GM12878 (cell line): ENCODE data around the gene TMEM217. TPM values are rescaled to one million over a fixed set of nuclear protein-coding genes. Genes with fewer than 3 reads are reported as not detected.

Source experiments
- BRCA1 ChIP-seq: IDR thresholded peaks from 2 replicates; pipeline ENCODE4 v1.6.1; 2011; ENCODE audit warnings: low read depth, low read length, improper control_type of control experiment
- CEBPZ ChIP-seq: fragments of 150-350 bp; IDR thresholded peaks from 2 replicates; pipeline ENCODE4 v1.6.1; 2016; ENCODE audit warnings: low read depth, low read length
- CHD2 ChIP-seq: IDR thresholded peaks from 2 replicates; pipeline ENCODE4 v1.6.1; 2011; ENCODE audit warnings: low read depth, low read length, improper control_type of control experiment, borderline replicate concordance
- E2F4 ChIP-seq: IDR thresholded peaks from 2 replicates; pipeline ENCODE4 v1.6.1; 2012; ENCODE audit warnings: low read depth, low read length, improper control_type of control experiment
- EED ChIP-seq: sonication (generic); IDR thresholded peaks from 2 replicates; pipeline ENCODE4 v1.6.1; 2016; ENCODE audit warnings: antibody characterized with exemption, low read depth
- IKZF1 ChIP-seq: fragments of 450-650 bp; conservative IDR thresholded peaks from 2 replicates; pipeline ENCODE4 v1.6.1; 2017; ENCODE audit warnings: antibody characterized with exemption, mild to moderate bottlenecking
- IRF5 ChIP-seq: fragments of 450-650 bp; IDR thresholded peaks from 2 replicates; pipeline ENCODE4 v1.6.1; 2017; ENCODE audit warnings: borderline replicate concordance
- MEF2A ChIP-seq: IDR thresholded peaks from 2 replicates; pipeline ENCODE4 v1.6.1; 2011; ENCODE audit warnings: low read depth, mild to moderate bottlenecking, low read length, moderate library complexity; ENCODE audit not compliant: insufficient read depth
- MLLT1 ChIP-seq: fragments of 450-650 bp; IDR thresholded peaks from 2 replicates; pipeline ENCODE4 v1.6.1; 2016; ENCODE audit warnings: mild to moderate bottlenecking
- MYB ChIP-seq: fragments of 150-350 bp; IDR thresholded peaks from 2 replicates; pipeline ENCODE4 v1.6.1; 2014; ENCODE audit warnings: mild to moderate bottlenecking, low read depth, low read length, borderline replicate concordance
- RB1 ChIP-seq: fragments of 450-650 bp; formaldehyde crosslinking; IDR thresholded peaks from 2 replicates; pipeline ENCODE4 v1.6.1; 2017; ENCODE audit warnings: mild to moderate bottlenecking, borderline replicate concordance
- RUNX3 ChIP-seq: IDR thresholded peaks from 2 replicates; pipeline ENCODE4 v1.6.1; 2012; ENCODE audit warnings: low read length, inconsistent platforms
- SPI1 ChIP-seq: IDR thresholded peaks from 2 replicates; pipeline ENCODE4 v1.6.1; 2011; ENCODE audit warnings: low read depth, mild to moderate bottlenecking, low read length, moderate library complexity, borderline replicate concordance; ENCODE audit not compliant: insufficient read depth
- SUZ12 ChIP-seq: fragments of 200-600 bp; sonication (generic); IDR thresholded peaks from one replicate; pipeline ENCODE4 v1.6.1; 2018; ENCODE audit warnings: antibody characterized with exemption, mild to moderate bottlenecking; ENCODE audit not compliant: unreplicated experiment
- TCF3 ChIP-seq: IDR thresholded peaks from 2 replicates; pipeline ENCODE4 v1.6.1; 2012; ENCODE audit warnings: low read depth, mild to moderate bottlenecking, low read length, borderline replicate concordance; ENCODE audit not compliant: insufficient read depth
- USF1 ChIP-seq: IDR thresholded peaks from 2 replicates; pipeline ENCODE4 v1.6.1; 2011; ENCODE audit warnings: borderline replicate concordance, low read depth, mild to moderate bottlenecking, moderate library complexity, mixed read lengths, low read length; ENCODE audit not compliant: insufficient read depth; ENCODE audit errors: extremely low read length
- YY1 ChIP-seq: IDR thresholded peaks from 2 replicates; pipeline ENCODE4 v1.6.1; 2011; ENCODE audit warnings: low read depth, mild to moderate bottlenecking, low read length
- ZBTB33 ChIP-seq: fragments of 450-650 bp; IDR thresholded peaks from 2 replicates; pipeline ENCODE4 v1.6.1; 2017; ENCODE audit warnings: mild to moderate bottlenecking
- polyA plus RNA-seq, 11 experiments: library from polyadenylated mRNA; depleted of rRNA in 4 of 11; unstranded in 6 of 11; stranded (reverse) in 5 of 11; fragments of >200 nt; fragmentation: Nextera tagmentation in 4 of 11; fragmentation: Illumina TruSeq in 1 of 11; extraction: Ambion mirVana in 4 of 11; extraction: Trizol in 1 of 11; gene quantifications; 1 replicate in 1 of 11; 2 replicates in 10 of 11; pipeline versions ENCODE4 v1.2.1 to v1.2.3, GENCODE V29; 2011 to 2016; ENCODE audit warnings: inconsistent platforms in 2 of 11, missing spikeins in 2 of 11, low read depth in 1 of 11
- total RNA-seq, 4 experiments: library from RNA; depleted of rRNA in 3 of 4; stranded (reverse); fragments of >200 nt in 3 of 4; fragmentation: Illumina TruSeq in 1 of 4; extraction: Trizol in 1 of 4; gene quantifications; 2 replicates each; pipeline versions ENCODE4 v1.2.1 to v1.2.3, GENCODE V29; 2013 to 2021

Gene TMEM217
- total and polyA plus RNA-seq, 10 of the 15 experiments (the other 5 are each of a cell fraction or from before 2014, with no cell fraction given): 1.3 to 4.5 (median 2.3) TPM

GRCh38 chr6:37171970-37172812 lies 85.8 kb downstream of the TMEM217 start (continued):
- TF ChIP-seq BRCA1: no peak
- no peak for TF ChIP-seq CEBPZ
- TF ChIP-seq RUNX3: peak; percentile 86
- TF ChIP-seq IKZF1: no peak; the same call in 1 of the 2 replicates
- no peak for TF ChIP-seq CHD2
- no peak; the same call in 1 of the 2 replicates for TF ChIP-seq RB1
- no peak for TF ChIP-seq IRF5
- peak; percentile 71; the same call in 1 of the 2 replicates for TF ChIP-seq E2F4
- TF ChIP-seq TCF3: no peak
- no peak for TF ChIP-seq EED
- peak; percentile 74 for TF ChIP-seq USF1
- no peak for TF ChIP-seq MLLT1
- no peak for TF ChIP-seq MYB
- no peak for TF ChIP-seq ZBTB33
- no peak for TF ChIP-seq SPI1
- no peak for TF ChIP-seq SUZ12
- 0 out of 2 replicates have a peak, but pooled peaks have one; percentile 28 for TF ChIP-seq MEF2A
- peak; percentile 93 for TF ChIP-seq YY1
